GM19193 (cell line): ENCODE data around the gene UBA7.

Experiments used
- POLR2A ChIP-seq: IDR thresholded peaks from 4 replicates; pipeline ENCODE4 v1.6.1; 2011; ENCODE audit not compliant: insufficient read depth, insufficient read length; ENCODE audit errors: extremely low read depth

The UBA7 gene

DNA sequence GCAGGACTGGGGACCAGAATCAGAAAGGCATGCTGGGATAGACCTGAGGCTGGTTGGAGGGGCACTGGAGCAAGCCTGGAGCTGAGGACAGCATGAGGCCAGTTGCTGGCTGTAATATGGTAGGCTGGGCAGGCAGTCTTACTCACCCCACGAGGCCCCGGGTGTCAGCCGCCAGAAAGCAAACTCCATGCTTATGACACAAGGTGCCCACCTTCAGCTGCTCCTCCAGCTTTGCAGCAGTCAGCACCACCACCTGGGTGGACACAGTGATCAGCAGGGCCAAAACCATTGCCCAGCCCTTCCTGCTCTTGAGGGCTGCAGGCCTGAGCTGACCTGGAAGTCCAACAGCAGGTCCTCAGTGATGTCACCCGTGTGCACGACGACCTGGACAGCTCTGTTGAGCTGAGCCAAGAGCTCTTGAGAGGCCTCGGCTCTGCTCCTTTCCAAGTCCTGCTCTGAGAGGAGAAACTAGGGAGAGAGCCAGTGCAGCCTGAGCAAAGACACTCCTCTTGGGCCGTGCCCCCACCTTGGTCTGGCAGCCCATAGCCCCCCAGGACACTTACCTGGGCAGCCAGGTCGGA is 747 bp downstream of the UBA7 start:
- no peak for TF ChIP-seq POLR2A

DNA sequence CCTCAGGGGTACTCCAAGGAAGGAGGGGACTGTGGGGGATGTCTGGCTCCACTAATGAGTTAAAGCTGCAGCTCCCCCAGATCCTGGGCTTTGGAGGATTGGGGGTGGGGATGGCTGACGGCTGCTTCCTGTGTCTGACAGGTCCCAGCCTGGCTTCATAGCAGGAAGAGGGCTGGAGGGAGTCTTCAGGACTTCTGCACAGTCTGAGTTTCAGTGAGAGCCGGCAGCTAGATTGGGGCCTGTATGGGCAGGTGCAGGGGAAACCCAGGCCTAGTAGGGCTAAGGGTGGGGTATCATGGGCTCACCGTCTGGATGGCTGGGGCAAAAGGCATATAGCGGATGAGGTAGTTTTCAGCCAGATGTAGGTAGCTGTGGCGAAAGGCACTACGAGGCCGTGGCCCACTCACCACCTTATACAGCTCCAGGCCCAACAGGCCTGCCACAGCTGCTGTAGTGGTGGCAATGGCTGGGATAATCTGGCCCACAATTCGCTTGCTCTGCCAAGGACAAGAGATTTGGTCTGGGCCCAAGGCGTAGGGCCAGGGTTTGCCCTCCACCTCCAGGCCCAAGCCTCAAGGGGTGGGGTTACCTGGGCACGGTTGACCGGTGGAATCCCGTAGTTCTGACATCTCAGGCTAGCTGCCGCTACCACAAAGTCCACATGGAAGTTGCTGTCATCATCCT is 6.2 kb downstream of the UBA7 start:
- no peak for TF ChIP-seq POLR2A

GRCh38 chr3:49806850-49807249 is 6.9 kb downstream of the UBA7 start:
- peak; percentile 29 for TF ChIP-seq POLR2A

GRCh38 chr3:49805897-49806701 is 7.7 kb downstream of the UBA7 start:
- no peak for TF ChIP-seq POLR2A

GRCh38 chr3:49805367-49805782 is 8.4 kb downstream of the UBA7 start:
- no peak for TF ChIP-seq POLR2A

DNA sequence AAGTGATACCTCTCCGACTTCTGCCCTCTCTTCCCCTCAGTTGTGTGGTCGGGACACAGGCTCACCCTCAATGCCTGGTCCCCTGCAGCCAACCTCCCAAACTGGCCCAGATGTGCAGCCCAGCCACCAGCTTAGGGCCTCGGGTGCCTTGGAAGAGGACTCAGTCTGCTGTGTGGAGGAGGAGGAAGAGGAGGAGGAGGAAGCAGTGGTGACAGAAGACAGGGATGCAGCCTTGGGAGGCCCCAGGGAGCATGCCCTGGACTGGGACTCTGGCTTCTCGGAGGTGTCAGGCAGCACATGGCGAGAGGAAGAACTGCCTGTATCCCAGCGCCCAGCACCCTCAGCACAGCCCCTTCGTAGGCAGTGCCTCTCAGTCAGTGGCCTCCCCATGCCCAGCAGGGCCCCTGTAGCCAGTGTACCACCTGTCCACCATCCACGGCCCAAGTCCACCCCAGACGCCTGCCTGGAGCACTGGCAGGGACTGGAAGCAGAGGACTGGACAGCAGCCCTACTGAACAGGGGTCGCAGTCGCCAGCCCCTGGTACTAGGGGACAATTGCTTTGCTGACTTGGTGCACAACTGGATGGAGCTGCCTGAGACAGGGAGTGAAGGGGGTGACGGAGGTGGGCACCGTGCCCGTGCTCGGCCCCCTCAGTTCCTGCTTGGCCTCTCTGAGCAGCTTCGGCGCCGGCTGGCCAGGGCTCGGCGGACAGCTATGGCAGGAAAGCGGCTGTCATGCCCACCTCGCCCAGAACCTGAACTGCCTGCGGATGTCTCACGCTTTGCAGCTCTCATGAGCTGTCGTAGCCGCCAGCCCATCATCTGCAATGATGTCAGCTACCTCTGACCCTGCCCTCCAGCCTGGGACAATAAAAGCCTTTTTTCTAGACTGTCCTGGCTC is 9.4 kb downstream of the UBA7 start:
- peak; percentile 15 for TF ChIP-seq POLR2A

- no peak for TF ChIP-seq POLR2A
Measured at GRCh38 chr3:49803465-49804140, 10.2 kb downstream of the UBA7 start.

GRCh38 chr3:49802719-49803464 is 10.9 kb downstream of the UBA7 start, which contains the start of gene INKA1:
Gene INKA1 (plus strand): TSS chr3:49803261. CDS start chr3:49803393, 132 bp downstream.
- peak; percentile 40 for TF ChIP-seq POLR2A

DNA sequence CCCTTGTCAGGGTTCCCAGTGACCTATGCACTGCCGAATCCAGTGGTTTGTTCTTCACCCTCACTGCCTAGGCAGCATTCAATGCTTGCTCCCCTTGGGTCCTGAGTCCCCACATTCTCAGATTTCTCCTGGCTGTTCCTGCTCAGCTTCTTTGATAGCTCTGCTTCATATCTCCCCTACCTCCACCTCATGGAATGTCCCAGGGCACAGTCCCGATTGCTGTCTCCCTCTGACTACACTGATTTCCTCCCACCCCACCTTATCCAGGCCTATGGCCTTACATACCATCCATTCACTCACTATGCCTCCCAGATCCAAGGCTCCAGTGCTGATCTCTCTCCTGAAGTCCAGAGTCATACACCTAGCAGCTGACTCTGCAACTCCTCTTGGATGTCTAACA is 12.6 kb downstream of the UBA7 start:
- no peak for TF ChIP-seq POLR2A

DNA sequence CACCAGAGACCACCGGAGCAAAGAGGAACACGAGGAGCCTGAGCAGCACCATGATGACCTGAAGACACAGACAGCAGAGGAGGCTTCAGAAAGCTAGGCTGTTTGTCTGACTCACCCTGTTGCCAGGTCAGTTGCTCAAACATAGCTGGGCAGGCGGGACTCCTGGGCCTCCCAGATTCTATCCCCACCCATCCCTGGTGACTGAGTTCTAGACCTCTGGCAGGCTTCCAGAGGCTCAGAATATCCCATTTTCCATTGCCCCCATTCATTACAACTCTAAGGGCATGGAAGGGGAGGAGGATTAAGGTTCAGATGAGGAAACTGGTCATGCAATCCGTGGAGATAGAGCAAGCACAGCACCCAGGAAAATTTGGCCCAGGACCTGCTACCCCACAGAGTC is 14.0 kb downstream of the UBA7 start, which contains the start of gene CDHR4:
TSS of gene CDHR4 (minus strand) at position 113 of the 400 bp plus-strand sequence. CDS start at position 52, 61 bp downstream.
- TF ChIP-seq POLR2A: no peak

GRCh38 chr3:49799105-49799504 is 14.6 kb downstream of the UBA7 start:
- TF ChIP-seq POLR2A: no peak

DNA sequence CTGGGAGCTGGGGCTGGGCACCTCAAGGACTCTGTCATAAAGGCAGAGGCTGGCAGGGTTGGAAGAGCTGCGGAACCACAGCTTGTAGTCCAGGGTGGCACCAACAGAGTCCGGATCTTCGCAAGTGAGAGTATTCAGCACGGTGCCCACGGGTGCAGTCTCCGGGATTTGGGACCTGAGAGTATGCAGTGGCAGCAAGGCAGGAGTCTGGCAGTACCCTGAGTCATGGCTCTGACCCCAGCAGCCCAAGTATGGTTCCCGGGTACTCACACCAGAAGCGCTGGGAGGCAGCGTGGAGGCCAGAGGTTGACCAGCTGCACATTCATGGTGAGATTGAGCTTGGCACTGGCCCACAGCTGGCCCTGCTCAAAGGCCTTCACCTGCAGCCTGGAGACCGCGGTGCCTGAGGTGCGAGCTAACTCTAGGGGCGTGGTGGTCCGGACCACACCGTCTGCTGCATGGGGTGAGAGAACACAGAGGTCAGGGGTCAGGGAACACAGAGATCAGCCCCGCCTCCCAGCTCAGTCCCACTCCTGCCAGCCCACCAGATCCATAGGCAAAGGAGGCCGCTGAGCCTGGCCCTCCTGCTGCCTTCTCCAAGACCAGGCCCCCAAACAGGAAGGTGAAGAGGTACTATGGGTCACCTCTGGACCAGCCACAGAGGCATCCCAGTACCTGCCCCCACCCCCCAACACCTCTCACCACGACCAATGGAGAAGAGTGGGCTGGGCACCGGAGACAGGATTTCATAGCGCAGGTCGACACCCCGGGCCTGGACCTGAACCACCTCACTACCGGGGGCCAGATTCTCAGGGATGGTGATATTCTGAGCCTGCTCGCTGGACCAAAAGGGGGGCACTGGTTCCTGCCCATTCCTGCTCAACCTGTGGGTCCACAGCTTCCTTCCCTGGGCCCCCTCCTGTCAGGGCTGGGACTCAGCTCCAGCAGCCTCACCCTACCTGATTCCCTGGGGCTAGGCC is 18.5 kb downstream of the UBA7 start:
- no peak for TF ChIP-seq POLR2A

GRCh38 chr3:49794431-49794830 is 19.3 kb downstream of the UBA7 start:
- no peak for TF ChIP-seq POLR2A
